MCF 10A (cell line): ENCODE data around the gene ANXA3. TPM values are rescaled to one million over a fixed set of nuclear protein-coding genes. Genes with fewer than 3 reads are reported as not detected.

ENCODE experiments used
- BruUV-seq: library from RNA; stranded (reverse); fragments of 400-500 nt; replicated peaks from 2 replicates; lab custom pipeline; 2021; lab: Mats Ljungman, UMichigan
- CTCF ChIA-PET: fragments of 300-600 bp; sonication (Branson Sonifier 250); formaldehyde crosslinking; extraction: SDS; loops from one replicate; lab custom pipeline; 2021; ENCODE audit warnings: antibody characterized with exemption, inconsistent platforms; lab: Yijun Ruan, JAX
- POLR2A ChIA-PET: fragments of 300-600, 350-650 bp; sonication (Branson Sonifier 250); formaldehyde crosslinking; extraction: SDS; loops from one replicate; lab custom pipeline; 2020; ENCODE audit warnings: antibody characterized with exemption, inconsistent platforms; lab: Yijun Ruan, JAX
- DNase-seq: peaks from one replicate; pipeline ENCODE4 v3.0.0-alpha.2; 2018; ENCODE audit not compliant: unreplicated experiment
- H3K27ac Mint-ChIP-seq: one replicate; pipeline ENCODE4 v1.8.0; 2022; ENCODE audit warnings: mild to moderate bottlenecking, low read depth, mixed read lengths; ENCODE audit not compliant: unreplicated experiment
- H3K27me3 Mint-ChIP-seq: one replicate; pipeline ENCODE4 v1.8.0; 2022; ENCODE audit warnings: mixed read lengths; ENCODE audit not compliant: insufficient read depth, unreplicated experiment
- H3K36me3 Mint-ChIP-seq: one replicate; pipeline ENCODE4 v1.8.0; 2022; ENCODE audit warnings: mild to moderate bottlenecking, moderate library complexity, mixed read lengths; ENCODE audit not compliant: insufficient read depth, unreplicated experiment
- H3K4me1 Mint-ChIP-seq: one replicate; pipeline ENCODE4 v1.8.0; 2022; ENCODE audit warnings: mixed read lengths; ENCODE audit not compliant: insufficient read depth, unreplicated experiment
- H3K4me3 Mint-ChIP-seq: one replicate; pipeline ENCODE4 v1.8.0; 2022; ENCODE audit warnings: mild to moderate bottlenecking, moderate library complexity, mixed read lengths; ENCODE audit not compliant: unreplicated experiment
- H3K9me3 Mint-ChIP-seq: one replicate; pipeline ENCODE4 v1.8.0; 2022; ENCODE audit warnings: mixed read lengths; ENCODE audit not compliant: unreplicated experiment
- CTCF ChIP-seq: fragments of 200-600 bp; IDR thresholded peaks from one replicate; pipeline ENCODE4 v1.8.0; 2022; ENCODE audit warnings: antibody characterized with exemption, mild to moderate bottlenecking; ENCODE audit not compliant: unreplicated experiment
- intact Hi-C: fragments of 100-400 bp; cut with micrococcal nuclease; formaldehyde crosslinking; loops from 2 replicates; pipeline ENCODE4 v1.14.1; 2022
- total RNA-seq: library from RNA; stranded (reverse); gene quantifications from 2 replicates; pipeline ENCODE4 v1.2.3, GENCODE V29; 2022

Gene ANXA3
- total RNA-seq, 1 experiment from 2014 or later: 260 TPM

GRCh38 chr4:78612398-78613178, 61.0 kb downstream of the ANXA3 start:
- no peak overlapping the region for H3K4me3 Mint-ChIP-seq
- H3K4me1 Mint-ChIP-seq: no peaks in the 10 kb centered on the region
- H3K27me3 Mint-ChIP-seq: no peaks in the 10 kb centered on the region
- H3K9me3 Mint-ChIP-seq: no peaks in the 10 kb centered on the region
- CTCF ChIA-PET: interaction anchor here (0.6 to 7.6 kb wide), 30 partner anchors 8 to 1984 kb away, joined by 3 to 81 read pairs (median 4); no protein-coding TSS in a partner anchor
- H3K27ac Mint-ChIP-seq: no peak overlapping the region
- TF ChIP-seq CTCF: peak; percentile 56
- BruUV-seq: no TSS peak
- POLR2A ChIA-PET: interaction anchor here (0.7 to 1.1 kb wide), 2 partner anchors 34 to 250 kb away, joined by 3 read pairs; no protein-coding TSS in a partner anchor
- H3K36me3 Mint-ChIP-seq: peaks cover 16% of the 10 kb centered on the region
- peak; percentile 68 for DNase-seq
- intact Hi-C loops: loop anchor here (1.0 to 2.0 kb wide), 4 partner anchors 32 to 653 kb away; no protein-coding TSS in a partner anchor

- intact Hi-C loops: loop anchor here (2.0 kb wide), 1 partner anchor 31 kb away; no protein-coding TSS in a partner anchor
- Mint-ChIP-seq H3K4me3 (no peak overlapping the region), H3K4me1 (no peaks in the 10 kb centered on the region), H3K36me3 (peaks cover 5% of the 10 kb centered on the region), H3K9me3 (no peaks in the 10 kb centered on the region), H3K27me3 (no peaks in the 10 kb centered on the region), H3K27ac (no peak overlapping the region)
- TF ChIP-seq CTCF: no peak
- no peak for DNase-seq
- CTCF ChIA-PET: interaction anchor here (0.6 to 7.6 kb wide), 25 partner anchors 9 to 654 kb away, joined by 3 to 81 read pairs (median 4); partner anchors contain the start of gene PAQR3
- BruUV-seq: no TSS peak
- POLR2A ChIA-PET: interaction anchor here (0.7 to 1.3 kb wide), 3 partner anchors 28 to 326 kb away, joined by 3 read pairs; partner anchors contain the start of gene PAQR3
Observed at GRCh38 chr4:78613522-78614321, 62.2 kb downstream of the ANXA3 start.

GRCh38 chr4:78616046-78616498, 64.5 kb downstream of the ANXA3 start:
- no peak for DNase-seq
- BruUV-seq: no TSS peak
- no peak for TF ChIP-seq CTCF
- intact Hi-C loops: no loop called here
- CTCF ChIA-PET: interaction anchor here (0.5 to 5.7 kb wide), 7 partner anchors 10 to 252 kb away, joined by 3 to 23 read pairs (median 4); no protein-coding TSS in a partner anchor
- H3K4me3 Mint-ChIP-seq: no peak overlapping the region
- H3K4me1 Mint-ChIP-seq: no peaks in the 10 kb centered on the region
- H3K27me3 Mint-ChIP-seq: no peaks in the 10 kb centered on the region
- POLR2A ChIA-PET: no interaction called here
- H3K27ac Mint-ChIP-seq: no peak overlapping the region
- H3K36me3 Mint-ChIP-seq: peaks cover 4% of the 10 kb centered on the region
- H3K9me3 Mint-ChIP-seq: no peaks in the 10 kb centered on the region
